Spleen (tissue), 7 donors: ENCODE results near the gene EIF3L.

ENCODE experiments used
- CTCF ChIP-seq, 11 experiments: fragments of 200-600 bp in 7 of 11; fragments of 450-650 bp in 4 of 11; sonication (generic) in 4 of 11; IDR thresholded peaks in 8 of 11; conservative IDR thresholded peaks in 3 of 11; 1 replicate in 7 of 11; 2 replicates in 4 of 11; pipeline versions ENCODE4 v1.4.0 to v1.8.0; 2016 to 2021; ENCODE audit warnings: antibody characterized with exemption in 11 of 11, inconsistent platforms in 4 of 11, mild to moderate bottlenecking in 1 of 11
- POLR2A ChIP-seq, 3 donors: fragments of 450-650 bp; IDR thresholded peaks; one replicate each; pipeline ENCODE4 v1.5.1; 2017; ENCODE audit warnings: antibody characterized with exemption in 3 of 3, mild to moderate bottlenecking in 1 of 3
- POLR2AphosphoS5 ChIP-seq, 3 donors: sonication (generic); formaldehyde crosslinking; IDR thresholded peaks; one replicate each; pipeline ENCODE4 v1.5.1; 2017; ENCODE audit warnings: antibody characterized with exemption in 3 of 3
- donor health status: DM: no; HTN: no; CAD: no; lungs with moderate emphysema.
- donor health status: DM: no; HTN: no; CAD: no.
- donor health status: DM: no; HTN: no; CAD: no.

- no peak for TF ChIP-seq CTCF (IDR thresholded peaks at IDR 0.05 in 8 of 11, conservative IDR thresholded peaks at IDR 0.05 in 3 of 11)
- no peak for TF ChIP-seq POLR2AphosphoS5 (IDR thresholded peaks at IDR 0.05)
- TF ChIP-seq POLR2A (IDR thresholded peaks at IDR 0.05), result no peak
Measured at GRCh38 chr22:37854946-37855345, 5.7 kb downstream of the EIF3L start.
